ENCODE measurements around the gene BAX. TPM values are rescaled to one million over a fixed set of nuclear protein-coding genes. Genes with fewer than 3 reads are reported as not detected.

BAX gene
- total and polyA plus RNA-seq, 9 of the 15 experiments (the other 6 are each of a cell fraction or from before 2014, with no cell fraction given) = 3.2 to 95.4 (median 44.5) TPM

- TF ChIP-seq PBX2 (CRISPR knock-in tag; IDR thresholded peaks at IDR 0.05; ENCODE audit: low read depth) (peak; percentile 83), PBX2 (tag; conservative IDR thresholded peaks at IDR 0.05; ENCODE audit: low read depth) (peak; percentile 98), HOXB6 (CRISPR knock-in tag; IDR thresholded peaks at IDR 0.05; ENCODE audit: borderline replicate concordance) (no peak), GATAD2A (IDR thresholded peaks at IDR 0.05) (peak; percentile 98), MBD2 (IDR thresholded peaks at IDR 0.05; ENCODE audit: borderline replicate concordance, low read depth) (peak; percentile 86; the same call in 1 of the 2 replicates), KLF6 (CRISPR knock-in tag; IDR thresholded peaks at IDR 0.05; ENCODE audit: borderline replicate concordance) (no peak), FOXK2 (conservative IDR thresholded peaks at IDR 0.05 in 1 of 2, IDR thresholded peaks at IDR 0.05 in 1 of 2; ENCODE audit: low read depth in 2 of 2) (peak; percentile 79 to 81), LARP7 (IDR thresholded peaks at IDR 0.05) (no peak), NONO (IDR thresholded peaks at IDR 0.05; ENCODE audit: low read depth in 2 of 2, low read length in 1 of 2) (0 out of 4 replicates have a peak, but pooled peaks of 1 of the 2 experiments have one; percentile 72), ZNF75A (CRISPR knock-in tag; IDR thresholded peaks at IDR 0.05) (no peak), MCM5 (IDR thresholded peaks at IDR 0.05; ENCODE audit: low read depth) (no peak), ZNF232 (CRISPR knock-in tag; IDR thresholded peaks at IDR 0.05) (no peak), ZNF274 (IDR thresholded peaks at IDR 0.05; ENCODE audit: borderline replicate concordance, low read depth, low read length) (no peak), TRIM24 (IDR thresholded peaks at IDR 0.05) (no peak)
- TF ChIP-seq, protein P1, sequence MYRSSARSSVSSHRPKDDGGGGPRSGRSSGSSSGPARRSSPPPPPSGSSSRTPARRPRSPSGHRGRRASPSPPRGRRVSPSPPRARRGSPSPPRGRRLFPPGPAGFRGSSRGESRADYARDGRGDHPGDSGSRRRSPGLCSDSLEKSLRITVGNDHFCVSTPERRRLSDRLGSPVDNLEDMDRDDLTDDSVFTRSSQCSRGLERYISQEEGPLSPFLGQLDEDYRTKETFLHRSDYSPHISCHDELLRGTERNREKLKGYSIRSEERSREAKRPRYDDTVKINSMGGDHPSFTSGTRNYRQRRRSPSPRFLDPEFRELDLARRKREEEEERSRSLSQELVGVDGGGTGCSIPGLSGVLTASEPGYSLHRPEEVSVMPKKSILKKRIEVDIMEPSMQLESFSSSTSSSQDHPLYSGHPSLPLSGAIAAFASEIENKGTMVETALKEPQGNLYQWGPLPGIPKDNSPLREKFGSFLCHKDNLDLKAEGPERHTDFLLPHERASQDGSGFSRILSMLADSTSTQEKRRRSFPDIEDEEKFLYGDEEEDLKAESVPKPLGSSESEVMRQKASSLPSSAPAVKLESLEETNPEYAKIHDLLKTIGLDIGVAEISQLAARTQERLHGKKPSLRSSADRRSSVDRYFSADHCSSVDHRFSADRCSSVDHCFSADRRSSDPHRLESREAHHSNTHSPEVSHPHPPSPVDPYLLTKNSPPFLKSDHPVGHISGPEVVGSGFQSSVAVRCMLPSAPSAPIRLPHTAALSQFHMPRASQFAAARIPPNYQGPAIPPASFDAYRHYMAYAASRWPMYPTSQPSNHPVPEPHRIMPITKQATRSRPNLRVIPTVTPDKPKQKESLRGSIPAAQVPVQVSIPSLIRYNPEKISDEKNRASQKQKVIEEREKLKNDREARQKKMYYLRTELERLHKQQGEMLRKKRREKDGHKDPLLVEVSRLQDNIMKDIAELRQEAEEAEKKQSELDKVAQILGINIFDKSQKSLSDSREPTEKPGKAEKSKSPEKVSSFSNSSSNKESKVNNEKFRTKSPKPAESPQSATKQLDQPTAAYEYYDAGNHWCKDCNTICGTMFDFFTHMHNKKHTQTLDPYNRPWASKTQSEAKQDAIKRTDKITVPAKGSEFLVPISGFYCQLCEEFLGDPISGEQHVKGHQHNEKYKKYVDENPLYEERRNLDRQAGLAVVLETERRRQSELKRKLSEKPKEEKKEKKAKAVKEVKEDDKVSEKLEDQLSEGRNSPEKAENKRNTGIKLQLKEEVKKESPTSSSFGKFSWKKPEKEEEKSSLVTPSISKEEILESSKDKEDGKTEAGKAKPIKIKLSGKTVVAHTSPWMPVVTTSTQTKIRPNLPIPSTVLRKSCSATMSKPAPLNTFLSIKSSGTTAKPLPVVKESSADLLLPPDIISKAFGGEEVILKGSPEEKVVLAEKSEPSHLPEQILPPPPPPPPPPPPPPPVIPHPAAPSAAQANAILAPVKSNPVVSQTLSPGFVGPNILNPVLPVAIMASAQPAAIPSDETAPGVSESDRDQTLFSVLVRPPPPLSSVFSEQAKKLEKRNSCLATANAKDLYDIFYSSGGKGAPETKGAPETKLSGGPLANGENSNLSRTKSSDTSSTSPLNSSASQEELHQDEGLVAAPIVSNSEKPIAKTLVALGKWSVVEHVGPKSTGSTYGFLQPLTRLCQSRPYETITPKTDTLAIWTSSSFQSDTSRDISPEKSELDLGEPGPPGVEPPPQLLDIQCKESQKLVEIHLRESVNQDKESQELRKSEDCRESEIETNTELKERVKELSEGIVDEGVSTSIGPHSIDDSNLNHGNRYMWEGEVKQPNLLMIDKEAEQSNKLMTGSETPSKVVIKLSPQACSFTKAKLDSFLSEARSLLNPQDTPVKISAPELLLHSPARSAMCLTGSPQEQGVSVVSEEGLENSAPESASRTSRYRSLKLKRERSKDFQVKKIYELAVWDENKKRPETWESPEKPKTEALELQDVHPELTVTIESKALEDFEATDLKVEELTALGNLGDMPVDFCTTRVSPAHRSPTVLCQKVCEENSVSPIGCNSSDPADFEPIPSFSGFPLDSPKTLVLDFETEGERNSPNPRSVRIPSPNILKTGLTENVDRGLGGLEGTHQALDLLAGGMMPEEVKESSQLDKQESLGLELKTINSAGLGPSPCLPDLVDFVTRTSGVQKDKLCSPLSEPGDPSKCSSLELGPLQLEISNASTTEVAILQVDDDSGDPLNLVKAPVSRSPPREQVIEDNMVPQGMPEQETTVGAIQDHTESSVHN (IDR thresholded peaks at IDR 0.05; ENCODE audit: borderline replicate concordance in 1 of 2, low read depth in 1 of 2) = no peak
- TF ChIP-seq, protein P2, sequence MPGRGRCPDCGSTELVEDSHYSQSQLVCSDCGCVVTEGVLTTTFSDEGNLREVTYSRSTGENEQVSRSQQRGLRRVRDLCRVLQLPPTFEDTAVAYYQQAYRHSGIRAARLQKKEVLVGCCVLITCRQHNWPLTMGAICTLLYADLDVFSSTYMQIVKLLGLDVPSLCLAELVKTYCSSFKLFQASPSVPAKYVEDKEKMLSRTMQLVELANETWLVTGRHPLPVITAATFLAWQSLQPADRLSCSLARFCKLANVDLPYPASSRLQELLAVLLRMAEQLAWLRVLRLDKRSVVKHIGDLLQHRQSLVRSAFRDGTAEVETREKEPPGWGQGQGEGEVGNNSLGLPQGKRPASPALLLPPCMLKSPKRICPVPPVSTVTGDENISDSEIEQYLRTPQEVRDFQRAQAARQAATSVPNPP (IDR thresholded peaks at IDR 0.05; ENCODE audit: borderline replicate concordance, insufficient read depth, insufficient read length) = no peak
Measured at GRCh38 chr19:48993175-48994034, 38.7 kb downstream of the BAX start, which contains the start of the genes GYS1 and RUVBL2 (continued).
